H1 (cell line): ENCODE measurements around the gene PLXNA4. TPM values are rescaled to one million over a fixed set of nuclear protein-coding genes. Genes with fewer than 3 reads are reported as not detected.

Experiments used
- CREB1 ChIP-seq: IDR thresholded peaks from 2 replicates; pipeline ENCODE4 v1.6.1; 2012; ENCODE audit warnings: inconsistent platforms
- EGR1 ChIP-seq: IDR thresholded peaks from 2 replicates; pipeline ENCODE4 v1.6.1; 2011; ENCODE audit warnings: low read depth, low read length, borderline replicate concordance
- KDM5A ChIP-seq: fragments of 200-600 bp; IDR thresholded peaks from 2 replicates; pipeline ENCODE4 v1.7.1; 2012; ENCODE audit warnings: mild to moderate bottlenecking, low read length, inconsistent platforms, mixed read lengths
- SIRT6 ChIP-seq: IDR thresholded peaks from one replicate; pipeline ENCODE4 v1.7.1; 2012; ENCODE audit warnings: low read length, inconsistent platforms
- TEAD4 ChIP-seq: IDR thresholded peaks from 2 replicates; pipeline ENCODE4 v1.6.1; 2012; ENCODE audit warnings: low read depth, low read length, inconsistent platforms, mixed read lengths
- polyA plus RNA-seq, 7 experiments: library from polyadenylated mRNA; depleted of rRNA in 3 of 7; stranded (reverse) in 5 of 7; unstranded in 2 of 7; fragments of >200 nt in 5 of 7; fragments of 200-250 nt in 2 of 7; gene quantifications; 1 replicate in 5 of 7; 2 replicates in 1 of 7; 4 replicates in 1 of 7; pipeline versions ENCODE4 v1.2.1 to v1.2.3, GENCODE V29; 2011 to 2013; ENCODE audit warnings: missing spikeins in 2 of 7, mixed read lengths in 2 of 7
- total RNA-seq: library from RNA; stranded (reverse); fragmentation: NEBNext Ultra II Directional; extraction: Animal tissue kit (Norgen Biotek cat#: 25700); gene quantifications from 2 replicates; pipeline ENCODE4 v1.2.1, GENCODE V29; 2021

Gene PLXNA4
- total and polyA plus RNA-seq, 2 of the 8 experiments (the other 6 are each of a cell fraction or from before 2014, with no cell fraction given) = 0.76 to 0.79 TPM

- no peak for TF ChIP-seq CREB1
- TF ChIP-seq KDM5A = no peak
- TF ChIP-seq EGR1 = no peak
- no peak for TF ChIP-seq SIRT6
- TF ChIP-seq TEAD4 = no peak
These were observed 473.9 kb downstream of the PLXNA4 start (continued) for GRCh38 chr7:132102391-132102790.
